Fibroblast of skin of left quadriceps (primary cell): ENCODE results near the gene EREG.
"Not testable (repeated sequence)": the region's sequence is repeated elsewhere in the genome, so short reads cannot be mapped to it uniquely, and the experiment has no call there.

Experiments used
- DNase-seq, 2 experiments: peaks; one replicate each; pipeline ENCODE4 v3.0.0-alpha.2; 2013; ENCODE audit warnings: low read depth in 2 of 2

The EREG gene

DNA sequence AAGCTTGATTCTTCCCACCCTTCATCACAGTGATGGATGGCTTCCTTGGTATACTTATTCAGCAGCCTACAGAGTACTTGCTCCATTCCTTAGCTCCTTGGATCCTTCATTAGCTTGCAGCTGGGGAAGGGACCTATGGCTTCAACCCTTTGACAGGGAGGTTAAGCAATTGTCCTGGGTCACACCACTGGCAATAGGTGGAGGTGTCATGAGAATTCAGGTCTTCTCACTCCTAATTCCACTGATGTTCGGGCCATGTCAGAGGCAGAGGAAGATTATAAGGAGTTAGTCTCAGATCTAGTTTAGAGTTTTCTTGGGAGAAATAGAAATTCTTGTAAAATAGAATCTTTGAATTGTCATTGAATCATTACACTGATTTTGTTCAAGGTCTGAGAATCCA is 24.5 kb downstream of the EREG start:
- DNase-seq: no peak

- no peak for DNase-seq
Measured at GRCh38 chr4:74390677-74391076, 25.7 kb downstream of the EREG start.

DNA sequence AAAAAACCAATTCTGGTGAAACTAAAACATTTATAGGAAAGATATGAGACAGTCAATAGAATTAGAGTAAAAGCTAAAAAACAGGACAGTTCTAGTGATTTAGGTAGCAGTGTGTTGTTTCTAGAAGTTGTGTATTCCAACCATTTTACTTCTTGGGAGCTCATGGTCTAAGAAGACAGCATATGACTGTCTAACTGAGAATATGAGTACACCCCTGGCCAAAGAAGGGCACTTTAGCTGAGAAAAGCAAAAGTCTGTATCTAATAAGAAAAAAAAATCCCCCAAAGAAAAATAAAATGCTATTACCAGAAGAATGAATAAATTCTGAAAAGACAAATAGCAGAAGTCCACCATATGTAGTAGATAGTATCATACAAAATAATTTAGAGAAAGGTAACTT is 26.4 kb downstream of the EREG start:
- no peak for DNase-seq

DNA sequence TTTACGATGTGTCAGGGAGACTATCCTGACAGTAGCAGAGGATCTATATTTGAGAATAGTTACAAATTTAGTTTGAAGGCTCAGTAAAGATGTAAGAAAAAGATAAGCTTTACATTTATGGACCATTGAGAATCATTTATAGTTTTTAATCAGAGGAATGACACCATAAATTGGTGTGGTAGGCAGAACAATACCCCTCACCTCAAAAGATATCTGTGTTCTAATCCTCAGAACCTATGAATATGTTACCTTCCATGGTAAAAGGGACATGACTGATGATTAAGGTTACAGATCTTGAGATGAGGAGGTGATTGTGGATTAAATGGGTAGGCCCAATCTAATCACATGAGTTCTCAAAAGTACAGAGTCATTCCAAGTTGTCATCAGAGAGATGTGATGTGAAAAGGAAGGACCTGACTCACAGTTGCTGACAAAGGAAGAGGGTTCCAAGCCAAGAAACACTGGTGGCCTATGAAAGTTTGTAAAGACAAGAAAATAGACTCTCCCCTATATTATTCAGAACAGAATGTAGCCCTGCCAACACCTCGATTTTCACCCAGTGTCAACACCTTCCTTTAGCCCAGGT is 27.0 kb downstream of the EREG start:
- no peak for DNase-seq

DNA sequence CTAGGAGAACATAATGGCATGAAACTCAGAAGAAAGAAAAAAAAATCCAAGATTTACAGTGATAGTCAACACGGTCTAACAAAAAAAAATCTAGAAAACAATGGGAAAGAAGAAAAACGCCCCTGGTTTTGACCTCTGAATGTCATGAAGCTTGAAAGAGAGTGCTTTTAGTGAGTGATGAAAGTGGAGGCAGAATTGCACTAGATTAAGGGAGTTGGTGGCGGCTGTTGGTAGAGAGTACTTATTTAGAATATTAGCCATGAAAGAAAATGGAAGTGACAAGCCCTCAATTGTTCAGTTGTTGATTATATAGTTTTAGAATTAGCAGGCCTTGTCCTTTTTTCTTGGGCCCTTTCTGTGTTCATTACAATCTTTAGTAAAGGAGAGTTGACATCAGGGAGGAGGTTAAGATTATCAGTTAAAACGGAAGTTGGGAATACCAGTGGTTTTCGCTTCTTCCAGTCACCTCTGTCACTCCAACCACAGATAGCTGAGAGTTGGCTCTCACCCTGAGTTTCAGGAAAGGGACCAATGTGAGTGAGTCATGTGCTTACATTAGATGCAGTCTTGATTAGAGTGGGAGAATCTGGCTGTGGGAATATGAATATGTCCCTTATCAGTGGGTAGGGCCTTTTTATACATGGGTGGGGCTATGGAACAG is 29.7 kb downstream of the EREG start:
- no peak for DNase-seq

- DNase-seq: no peak
Measured at GRCh38 chr4:74395633-74396032, 30.7 kb downstream of the EREG start.

GRCh38 chr4:74397748-74398426 is 32.9 kb downstream of the EREG start:
- DNase-seq: no peak

- not testable (repeated sequence) for DNase-seq
Measured at GRCh38 chr4:74398894-74399589, 34.1 kb downstream of the EREG start.

GRCh38 chr4:74400395-74400794 is 35.5 kb downstream of the EREG start:
- DNase-seq: no peak

DNA sequence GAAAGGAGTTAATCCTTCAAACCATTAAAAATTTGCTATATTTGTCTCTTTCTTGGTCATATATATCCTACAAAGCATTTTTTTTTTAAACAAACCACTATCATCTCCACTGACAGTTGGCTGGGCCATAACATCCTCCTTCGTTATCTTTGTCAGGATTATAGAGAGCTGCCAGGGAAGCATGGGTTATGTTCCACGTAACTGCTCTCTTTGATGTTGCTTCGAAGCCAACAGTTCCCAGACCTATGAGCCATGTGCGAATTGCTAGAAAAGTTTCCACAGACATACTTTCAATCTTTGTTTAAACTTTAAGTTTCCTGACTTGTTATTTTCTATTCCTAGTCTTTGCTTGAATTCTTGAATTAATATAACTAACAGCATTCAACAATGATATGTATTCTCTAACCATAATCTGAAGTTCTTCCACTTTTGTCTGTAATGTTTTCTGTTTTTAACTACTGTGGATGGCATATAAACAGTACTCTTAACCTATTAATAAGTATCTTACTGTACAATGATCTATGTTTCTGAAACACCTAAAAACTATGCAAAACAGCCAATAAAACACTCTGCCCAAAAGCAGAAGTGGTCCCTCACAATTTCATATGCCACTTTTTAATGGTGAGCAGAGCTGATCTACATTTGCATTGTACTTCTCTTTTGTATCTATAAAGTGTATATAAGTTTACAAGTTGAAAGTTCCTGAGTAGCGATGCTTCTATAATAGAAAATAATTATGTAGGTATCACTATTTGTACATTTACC is 37.9 kb downstream of the EREG start:
- no peak for DNase-seq

DNA sequence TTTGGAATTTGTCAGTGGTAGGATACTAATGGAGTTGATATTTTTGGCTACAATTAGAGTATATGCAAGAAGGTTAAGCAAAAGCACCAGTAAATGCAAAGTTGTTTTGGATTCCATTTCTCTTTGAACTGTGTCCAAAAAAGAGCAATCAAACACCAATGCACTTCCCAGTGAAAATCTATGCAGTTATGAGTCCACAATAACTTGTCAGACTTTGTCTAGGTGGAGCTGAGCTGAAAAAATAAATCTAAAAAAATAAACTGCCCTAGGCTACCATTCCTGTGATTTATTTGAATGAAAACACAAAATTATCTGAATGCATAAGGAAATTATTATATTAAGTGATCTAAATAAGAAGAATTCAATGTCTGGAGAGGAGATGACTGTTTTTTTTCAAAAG is 42.9 kb downstream of the EREG start:
- no peak for DNase-seq

GRCh38 chr4:74408639-74409038 is 43.7 kb downstream of the EREG start:
- no peak for DNase-seq

DNA sequence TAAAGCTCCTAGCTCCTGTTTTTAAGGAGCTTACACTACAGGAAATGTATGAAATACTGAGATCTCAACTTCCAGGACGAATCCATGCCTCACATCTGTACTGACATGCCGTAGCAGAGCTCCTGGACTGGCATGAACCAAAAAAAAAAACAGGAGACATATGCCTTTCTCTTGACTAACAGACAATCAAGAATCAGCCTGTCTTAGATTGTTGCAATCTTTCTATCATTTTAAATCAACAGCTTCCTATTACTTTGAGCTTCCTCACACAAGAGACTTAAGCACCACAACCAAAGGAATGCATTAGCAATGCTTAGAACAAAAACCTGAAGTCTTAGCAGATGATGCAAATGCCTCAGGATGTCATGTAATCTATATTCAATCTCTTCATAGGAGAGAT is 45.3 kb downstream of the EREG start:
- DNase-seq: no peak

GRCh38 chr4:74412225-74412624 is 47.3 kb downstream of the EREG start:
- no peak for DNase-seq

DNA sequence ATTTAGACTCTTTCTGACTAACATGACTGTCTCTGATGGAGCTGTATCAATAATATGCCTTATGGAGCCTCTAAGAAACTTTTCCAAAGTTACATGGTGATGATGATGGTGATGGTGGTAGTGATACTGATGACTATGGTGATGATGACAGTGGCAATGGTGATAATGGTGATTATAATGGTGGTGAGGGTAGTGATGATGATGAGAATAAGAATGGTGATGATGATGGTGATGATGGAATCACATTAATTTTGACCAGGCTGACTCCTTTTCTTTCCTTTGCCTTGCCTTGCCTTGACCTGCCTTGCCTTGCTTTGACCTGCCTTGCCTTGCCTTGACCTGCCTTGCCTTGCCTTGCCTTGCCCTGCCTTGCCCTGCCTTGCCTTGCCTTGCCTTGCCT is 48.3 kb downstream of the EREG start:
- DNase-seq: no peak

- no peak for DNase-seq
Measured at GRCh38 chr4:74414149-74414809, 49.3 kb downstream of the EREG start.

GRCh38 chr4:74415602-74416300 is 50.8 kb downstream of the EREG start:
- no peak for DNase-seq

- peak; percentile 56 to 65 for DNase-seq
Measured at GRCh38 chr4:74418063-74418670, 53.2 kb downstream of the EREG start.

- DNase-seq: no peak
Measured at GRCh38 chr4:74420863-74421262, 55.9 kb downstream of the EREG start.

DNA sequence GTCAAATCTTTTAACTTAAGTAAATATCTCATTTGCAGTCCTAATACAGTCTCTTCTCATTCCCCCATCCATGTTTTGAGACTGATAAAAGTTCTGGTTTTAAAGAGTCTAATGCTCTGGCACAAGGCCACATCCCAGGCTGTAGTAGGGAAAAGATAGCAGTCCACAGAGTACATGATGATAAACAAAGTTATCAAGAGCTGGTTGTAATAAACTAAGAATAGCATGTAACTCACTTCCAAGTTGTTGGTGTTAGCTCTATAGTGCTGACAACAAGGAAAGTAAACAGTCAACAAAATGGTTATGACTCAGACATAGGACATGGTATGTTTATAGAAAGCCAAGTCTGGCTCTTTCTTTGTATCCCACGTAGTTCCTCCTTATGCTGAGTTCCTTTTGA is 58.2 kb downstream of the EREG start:
- no peak for DNase-seq
